ENCODE results near the gene TNFSF12.

Gene TNFSF12, protein sequence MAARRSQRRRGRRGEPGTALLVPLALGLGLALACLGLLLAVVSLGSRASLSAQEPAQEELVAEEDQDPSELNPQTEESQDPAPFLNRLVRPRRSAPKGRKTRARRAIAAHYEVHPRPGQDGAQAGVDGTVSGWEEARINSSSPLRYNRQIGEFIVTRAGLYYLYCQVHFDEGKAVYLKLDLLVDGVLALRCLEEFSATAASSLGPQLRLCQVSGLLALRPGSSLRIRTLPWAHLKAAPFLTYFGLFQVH

DNA sequence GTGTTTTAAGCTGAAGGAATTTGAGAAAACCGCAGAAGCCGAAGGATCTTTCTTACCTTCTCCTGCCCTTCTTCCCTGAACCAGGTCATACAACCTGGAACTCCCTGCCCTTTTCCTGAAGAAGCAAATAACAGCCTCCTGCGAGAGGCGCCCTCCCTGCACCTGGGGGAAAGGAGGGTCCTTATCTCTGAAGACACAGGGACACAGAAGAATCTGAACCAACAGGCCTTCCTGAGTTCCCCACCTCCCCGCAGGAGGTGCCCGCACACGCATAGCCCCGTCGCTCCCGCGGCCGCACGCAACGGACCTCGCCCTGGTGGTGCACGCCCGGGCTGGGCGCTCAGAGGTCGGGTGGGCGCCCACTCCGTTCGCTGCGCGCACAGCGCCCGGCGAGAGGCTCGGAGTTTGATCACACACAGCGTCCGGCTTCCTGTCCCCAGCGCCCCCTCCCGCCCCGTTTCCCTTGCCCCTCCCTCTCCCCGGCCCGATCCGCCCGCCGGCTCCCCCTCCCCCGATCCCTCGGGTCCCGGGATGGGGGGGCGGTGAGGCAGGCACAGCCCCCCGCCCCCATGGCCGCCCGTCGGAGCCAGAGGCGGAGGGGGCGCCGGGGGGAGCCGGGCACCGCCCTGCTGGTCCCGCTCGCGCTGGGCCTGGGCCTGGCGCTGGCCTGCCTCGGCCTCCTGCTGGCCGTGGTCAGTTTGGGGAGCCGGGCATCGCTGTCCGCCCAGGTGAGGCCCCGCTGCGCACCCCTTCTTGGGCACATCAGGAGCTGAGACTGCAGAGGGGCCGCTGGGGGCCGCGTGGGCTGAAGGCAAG lies at the start of gene TNFSF12:
TSS of gene TNFSF12 (plus strand) at position 474 of the 816 bp plus-strand sequence. CDS start at position 570, 96 bp downstream.
- DNase-seq (ENCODE audit: low spot score) = peak; percentile 78

DNA sequence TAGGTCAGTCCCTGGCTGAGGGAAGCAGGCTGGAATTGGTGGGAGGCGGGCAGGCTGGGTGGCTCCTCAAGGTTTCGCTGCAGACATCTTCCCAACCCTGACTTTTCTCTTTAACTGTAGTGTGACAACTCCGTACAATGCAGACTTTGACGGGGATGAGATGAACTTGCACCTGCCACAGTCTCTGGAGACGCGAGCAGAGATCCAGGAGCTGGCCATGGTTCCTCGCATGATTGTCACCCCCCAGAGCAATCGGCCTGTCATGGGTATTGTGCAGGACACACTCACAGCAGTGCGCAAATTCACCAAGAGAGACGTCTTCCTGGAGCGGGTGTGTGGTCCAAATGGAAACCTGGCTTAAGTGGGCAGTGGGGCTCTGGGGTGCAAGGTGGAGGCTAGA lies 49.7 kb upstream of the TNFSF12 start:
- no peak for DNase-seq (ENCODE audit: low spot score)

DNA sequence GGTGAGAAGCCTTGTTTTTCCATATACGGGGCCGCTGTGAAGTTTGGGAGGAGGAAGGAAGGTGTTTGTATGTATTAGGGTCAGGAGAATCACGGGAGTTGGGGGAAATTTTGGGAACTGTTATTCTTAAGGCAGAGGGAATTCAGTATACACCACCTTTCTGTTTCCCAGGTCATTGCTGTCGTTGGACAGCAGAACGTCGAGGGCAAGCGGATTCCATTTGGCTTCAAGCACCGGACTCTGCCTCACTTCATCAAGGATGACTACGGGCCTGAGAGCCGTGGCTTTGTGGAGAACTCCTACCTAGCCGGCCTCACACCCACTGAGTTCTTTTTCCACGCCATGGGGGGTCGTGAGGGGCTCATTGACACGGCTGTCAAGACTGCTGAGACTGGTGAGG lies 47.1 kb upstream of the TNFSF12 start:
- DNase-seq (ENCODE audit: low spot score) = no peak

DNA sequence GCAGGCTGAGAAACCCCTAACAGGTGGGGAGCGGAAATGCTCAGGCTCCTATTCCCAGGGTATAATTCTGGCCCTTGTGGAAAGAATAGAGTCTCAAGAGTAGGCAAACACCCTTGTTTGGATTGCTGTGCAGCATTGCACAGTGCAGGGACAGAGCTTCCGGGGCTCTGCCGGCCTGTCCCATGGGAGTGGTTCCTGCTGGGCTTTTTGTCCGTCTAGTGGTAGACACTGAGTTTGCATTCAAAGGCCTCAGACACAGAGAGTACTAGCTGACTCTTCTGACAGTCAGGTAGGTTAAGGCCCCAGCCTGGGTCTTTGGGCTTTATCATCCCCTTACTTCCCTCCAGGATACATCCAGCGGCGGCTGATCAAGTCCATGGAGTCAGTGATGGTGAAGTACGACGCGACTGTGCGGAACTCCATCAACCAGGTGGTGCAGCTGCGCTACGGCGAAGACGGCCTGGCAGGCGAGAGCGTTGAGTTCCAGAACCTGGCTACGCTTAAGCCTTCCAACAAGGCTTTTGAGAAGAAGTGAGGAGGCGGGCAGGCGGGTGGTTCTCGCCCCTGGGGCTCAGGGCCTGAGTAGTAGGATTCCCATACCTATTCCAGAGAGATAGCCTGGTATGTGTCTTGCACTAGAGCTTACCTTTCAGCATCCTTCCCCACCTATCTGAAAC lies 46.5 kb upstream of the TNFSF12 start:
- DNase-seq (ENCODE audit: low spot score) = no peak

DNA sequence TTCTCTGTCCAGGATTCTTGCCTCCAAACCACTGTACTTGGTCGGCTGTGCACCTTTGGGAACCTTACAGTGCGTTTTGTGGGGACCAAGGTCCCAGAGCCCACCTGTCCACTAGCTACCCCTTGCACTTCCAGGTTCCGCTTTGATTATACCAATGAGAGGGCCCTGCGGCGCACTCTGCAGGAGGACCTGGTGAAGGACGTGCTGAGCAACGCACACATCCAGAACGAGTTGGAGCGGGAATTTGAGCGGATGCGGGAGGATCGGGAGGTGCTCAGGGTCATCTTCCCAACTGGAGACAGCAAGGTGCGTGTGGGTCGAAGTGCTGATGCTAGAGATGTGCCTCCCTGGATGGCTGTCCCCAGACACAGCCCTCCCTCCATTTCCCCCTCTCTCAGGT lies 45.9 kb upstream of the TNFSF12 start:
- no peak for DNase-seq (ENCODE audit: low spot score)

DNA sequence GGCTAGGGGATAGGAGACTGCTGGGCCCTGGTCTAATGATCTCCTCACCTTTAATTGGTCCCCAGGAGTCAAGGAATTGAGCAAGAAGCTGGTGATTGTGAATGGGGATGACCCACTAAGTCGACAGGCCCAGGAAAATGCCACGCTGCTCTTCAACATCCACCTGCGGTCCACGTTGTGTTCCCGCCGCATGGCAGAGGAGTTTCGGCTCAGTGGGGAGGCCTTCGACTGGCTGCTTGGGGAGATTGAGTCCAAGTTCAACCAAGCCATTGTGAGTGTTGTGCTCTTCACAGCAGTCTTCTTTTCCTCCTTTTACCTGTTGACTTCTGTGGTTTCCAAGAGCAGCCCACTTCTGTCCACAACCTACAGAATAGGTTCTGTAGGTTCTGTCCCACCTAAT lies 45.3 kb upstream of the TNFSF12 start:
- DNase-seq (ENCODE audit: low spot score) = no peak

DNA sequence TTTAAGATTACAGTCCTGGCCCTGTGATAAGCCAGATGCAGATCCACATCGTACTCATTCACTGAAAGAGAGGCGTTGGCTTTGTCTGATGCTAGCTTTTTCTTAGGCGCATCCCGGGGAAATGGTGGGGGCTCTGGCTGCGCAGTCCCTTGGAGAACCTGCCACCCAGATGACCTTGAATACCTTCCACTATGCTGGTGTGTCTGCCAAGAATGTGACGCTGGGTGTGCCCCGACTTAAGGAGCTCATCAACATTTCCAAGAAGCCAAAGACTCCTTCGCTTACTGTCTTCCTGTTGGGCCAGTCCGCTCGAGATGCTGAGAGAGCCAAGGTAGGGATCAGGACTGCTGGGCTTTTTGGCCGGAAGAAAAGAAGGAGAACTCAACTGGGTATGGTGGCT lies 40.7 kb upstream of the TNFSF12 start:
- DNase-seq (ENCODE audit: low spot score) = no peak

DNA sequence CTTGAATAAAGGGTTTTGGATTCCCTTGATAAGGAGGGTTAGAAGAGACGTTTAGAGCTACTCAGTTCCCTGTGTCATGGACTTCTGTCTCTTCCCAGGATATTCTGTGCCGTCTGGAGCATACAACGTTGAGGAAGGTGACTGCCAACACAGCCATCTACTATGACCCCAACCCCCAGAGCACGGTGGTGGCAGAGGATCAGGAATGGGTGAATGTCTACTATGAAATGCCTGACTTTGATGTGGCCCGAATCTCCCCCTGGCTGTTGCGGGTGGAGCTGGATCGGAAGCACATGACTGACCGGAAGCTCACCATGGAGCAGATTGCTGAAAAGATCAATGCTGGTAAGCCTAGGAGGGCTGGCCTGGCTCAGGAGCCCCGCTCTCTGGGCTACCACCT lies 40.0 kb upstream of the TNFSF12 start:
- DNase-seq (ENCODE audit: low spot score) = no peak

DNA sequence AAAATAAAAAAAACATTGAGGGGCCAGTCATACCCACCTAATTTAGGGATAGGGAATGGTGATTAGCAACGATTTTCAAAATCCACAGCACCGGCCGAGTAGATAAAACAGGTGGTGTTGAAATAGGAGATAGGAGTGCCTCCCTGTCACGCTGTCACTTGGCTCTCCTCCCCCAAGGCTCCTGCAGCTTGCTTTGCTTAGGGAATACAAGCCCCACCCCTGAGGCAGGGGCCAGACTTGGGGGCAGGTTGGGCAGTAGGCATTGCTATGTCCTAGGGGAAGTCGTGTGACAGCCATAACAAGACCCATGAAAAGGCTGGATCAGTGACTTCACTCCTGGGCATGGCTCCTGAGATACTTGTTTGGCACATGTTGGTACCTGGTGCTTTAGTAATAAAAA lies 38.9 kb upstream of the TNFSF12 start:
- no peak for DNase-seq (ENCODE audit: low spot score)

DNA sequence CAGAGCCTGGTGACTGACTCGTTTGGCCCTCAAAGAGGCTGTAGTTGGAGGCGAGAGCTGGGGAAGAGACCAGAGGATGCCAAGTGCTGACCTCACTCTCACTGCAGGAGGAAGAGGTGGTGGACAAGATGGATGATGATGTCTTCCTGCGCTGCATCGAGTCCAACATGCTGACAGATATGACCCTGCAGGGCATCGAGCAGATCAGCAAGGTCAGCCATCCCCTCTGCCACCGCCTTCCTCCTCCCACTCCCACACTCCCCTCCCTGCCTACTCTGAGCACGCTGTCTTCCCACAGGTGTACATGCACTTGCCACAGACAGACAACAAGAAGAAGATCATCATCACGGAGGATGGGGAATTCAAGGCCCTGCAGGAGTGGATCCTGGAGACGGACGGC lies 37.8 kb upstream of the TNFSF12 start:
- DNase-seq (ENCODE audit: low spot score) = no peak

DNA sequence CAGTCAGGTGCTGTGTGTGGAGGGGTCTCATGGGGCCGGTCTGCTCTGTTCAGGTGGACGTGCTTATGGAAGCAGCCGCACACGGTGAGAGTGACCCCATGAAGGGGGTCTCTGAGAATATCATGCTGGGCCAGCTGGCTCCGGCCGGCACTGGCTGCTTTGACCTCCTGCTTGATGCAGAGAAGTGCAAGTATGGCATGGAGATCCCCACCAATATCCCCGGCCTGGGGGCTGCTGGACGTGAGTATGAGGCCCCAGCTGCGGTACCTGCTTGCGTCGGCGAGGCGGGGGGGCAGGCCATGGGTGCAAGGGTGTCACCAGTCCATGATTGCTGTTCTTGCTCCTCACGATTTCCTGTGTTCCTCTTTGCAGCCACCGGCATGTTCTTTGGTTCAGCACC lies 36.8 kb upstream of the TNFSF12 start:
- no peak for DNase-seq (ENCODE audit: low spot score)

DNA sequence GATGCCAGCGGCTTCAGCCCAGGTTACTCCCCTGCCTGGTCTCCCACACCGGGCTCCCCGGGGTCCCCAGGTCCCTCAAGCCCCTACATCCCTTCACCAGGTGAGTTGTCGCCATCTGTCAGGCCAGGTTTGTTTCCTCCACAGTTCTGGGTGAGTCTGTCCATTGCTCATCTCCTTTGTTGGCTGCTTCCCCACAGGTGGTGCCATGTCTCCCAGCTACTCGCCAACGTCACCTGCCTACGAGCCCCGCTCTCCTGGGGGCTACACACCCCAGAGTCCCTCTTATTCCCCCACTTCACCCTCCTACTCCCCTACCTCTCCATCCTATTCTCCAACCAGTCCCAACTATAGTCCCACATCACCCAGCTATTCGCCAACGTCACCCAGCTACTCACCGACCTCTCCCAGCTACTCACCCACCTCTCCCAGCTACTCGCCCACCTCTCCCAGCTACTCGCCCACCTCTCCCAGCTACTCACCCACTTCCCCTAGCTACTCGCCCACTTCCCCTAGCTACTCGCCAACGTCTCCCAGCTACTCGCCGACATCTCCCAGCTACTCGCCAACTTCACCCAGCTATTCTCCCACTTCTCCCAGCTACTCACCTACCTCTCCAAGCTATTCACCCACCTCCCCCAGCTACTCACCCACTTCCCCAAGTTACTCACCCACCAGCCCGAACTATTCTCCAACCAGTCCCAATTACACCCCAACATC lies 35.9 kb upstream of the TNFSF12 start:
- DNase-seq (ENCODE audit: low spot score) = no peak

DNA sequence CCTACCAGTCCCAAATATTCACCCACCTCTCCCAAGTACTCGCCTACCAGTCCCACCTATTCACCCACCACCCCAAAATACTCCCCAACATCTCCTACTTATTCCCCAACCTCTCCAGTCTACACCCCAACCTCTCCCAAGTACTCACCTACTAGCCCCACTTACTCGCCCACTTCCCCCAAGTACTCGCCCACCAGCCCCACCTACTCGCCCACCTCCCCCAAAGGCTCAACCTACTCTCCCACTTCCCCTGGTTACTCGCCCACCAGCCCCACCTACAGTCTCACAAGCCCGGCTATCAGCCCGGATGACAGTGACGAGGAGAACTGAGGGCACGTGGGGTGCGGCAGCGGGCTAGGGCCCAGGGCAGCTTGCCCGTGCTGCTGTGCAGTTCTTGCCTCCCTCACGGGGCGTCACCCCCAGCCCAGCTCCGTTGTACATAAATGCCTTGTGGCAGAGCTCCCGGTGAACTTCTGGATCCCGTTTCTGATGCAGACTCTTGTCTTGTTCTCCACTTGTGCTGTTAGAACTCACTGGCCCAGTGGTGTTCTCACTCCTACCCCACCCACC lies 34.9 kb upstream of the TNFSF12 start:
- no peak for DNase-seq (ENCODE audit: low spot score)

DNA sequence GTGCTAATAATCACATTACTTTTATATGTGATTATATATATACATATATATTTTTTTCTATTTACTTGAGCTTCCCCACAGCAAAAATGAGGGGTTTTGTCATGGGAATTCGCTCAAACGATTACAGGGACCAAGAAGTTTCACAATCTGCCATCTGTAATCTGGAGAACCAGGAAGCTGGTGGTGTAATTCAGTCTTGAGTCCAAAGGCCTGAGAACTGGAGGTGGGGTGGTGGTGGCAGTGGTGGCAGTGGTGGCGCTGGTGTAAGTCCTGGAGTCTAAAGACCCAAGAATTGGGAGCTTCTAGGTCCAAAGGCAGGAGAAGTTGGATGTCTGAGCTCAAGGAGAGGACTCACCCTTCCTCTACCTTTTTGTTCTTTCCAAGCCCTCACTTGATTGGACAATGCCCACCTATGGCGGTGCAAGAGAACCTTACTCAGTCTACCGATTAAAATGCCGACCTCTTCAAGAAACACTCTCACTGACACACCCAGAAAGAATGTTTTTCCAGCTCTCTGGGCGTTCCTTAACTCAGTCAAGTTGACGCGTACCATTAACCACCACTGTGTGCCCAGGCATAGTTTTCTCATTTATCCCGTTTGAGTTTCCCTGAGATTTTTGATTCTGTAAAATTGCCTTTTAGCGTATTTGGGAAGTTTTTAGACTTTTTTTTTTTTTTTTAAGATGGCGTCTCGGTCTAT lies 32.8 kb upstream of the TNFSF12 start:
- DNase-seq (ENCODE audit: low spot score) = no peak

DNA sequence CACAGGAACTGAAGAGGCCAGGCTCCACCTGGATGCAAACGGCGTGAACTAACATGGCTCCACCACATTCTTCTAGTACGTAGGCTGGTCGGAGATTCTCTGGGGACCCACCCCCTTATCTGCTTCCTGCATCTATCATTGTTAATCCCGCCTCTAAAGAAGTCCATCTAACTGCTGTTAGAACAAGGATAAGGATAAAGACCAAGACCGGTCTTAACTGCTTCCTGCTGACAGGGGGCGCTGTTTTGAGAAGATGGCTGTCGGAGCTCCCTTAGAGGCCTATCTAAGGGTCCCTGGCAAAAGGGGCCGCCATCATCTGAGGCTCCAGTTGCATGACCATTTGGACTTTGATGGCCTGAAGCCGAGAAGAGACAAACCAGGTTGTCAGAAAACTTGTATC lies 25.8 kb upstream of the TNFSF12 start:
- DNase-seq (ENCODE audit: low spot score) = no peak

DNA sequence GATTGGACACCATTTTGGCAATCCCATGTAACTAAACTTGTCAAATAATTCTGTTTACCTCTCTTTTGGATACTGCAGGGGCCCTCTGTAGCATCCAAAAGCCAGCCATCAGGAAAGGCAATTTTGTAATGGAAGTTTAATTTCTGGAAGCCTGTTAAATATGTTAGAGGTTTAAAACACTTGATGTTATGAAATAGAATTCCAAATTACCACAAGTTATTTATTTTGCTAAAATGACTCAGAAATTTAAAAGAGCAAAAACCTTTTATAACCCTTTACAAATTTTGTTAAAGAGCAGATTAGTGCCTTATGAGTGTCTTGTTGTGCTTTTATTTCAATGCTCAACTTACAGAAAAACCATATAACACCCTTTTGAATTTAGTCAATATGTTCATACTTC lies 20.0 kb upstream of the TNFSF12 start:
- DNase-seq (ENCODE audit: low spot score) = no peak

DNA sequence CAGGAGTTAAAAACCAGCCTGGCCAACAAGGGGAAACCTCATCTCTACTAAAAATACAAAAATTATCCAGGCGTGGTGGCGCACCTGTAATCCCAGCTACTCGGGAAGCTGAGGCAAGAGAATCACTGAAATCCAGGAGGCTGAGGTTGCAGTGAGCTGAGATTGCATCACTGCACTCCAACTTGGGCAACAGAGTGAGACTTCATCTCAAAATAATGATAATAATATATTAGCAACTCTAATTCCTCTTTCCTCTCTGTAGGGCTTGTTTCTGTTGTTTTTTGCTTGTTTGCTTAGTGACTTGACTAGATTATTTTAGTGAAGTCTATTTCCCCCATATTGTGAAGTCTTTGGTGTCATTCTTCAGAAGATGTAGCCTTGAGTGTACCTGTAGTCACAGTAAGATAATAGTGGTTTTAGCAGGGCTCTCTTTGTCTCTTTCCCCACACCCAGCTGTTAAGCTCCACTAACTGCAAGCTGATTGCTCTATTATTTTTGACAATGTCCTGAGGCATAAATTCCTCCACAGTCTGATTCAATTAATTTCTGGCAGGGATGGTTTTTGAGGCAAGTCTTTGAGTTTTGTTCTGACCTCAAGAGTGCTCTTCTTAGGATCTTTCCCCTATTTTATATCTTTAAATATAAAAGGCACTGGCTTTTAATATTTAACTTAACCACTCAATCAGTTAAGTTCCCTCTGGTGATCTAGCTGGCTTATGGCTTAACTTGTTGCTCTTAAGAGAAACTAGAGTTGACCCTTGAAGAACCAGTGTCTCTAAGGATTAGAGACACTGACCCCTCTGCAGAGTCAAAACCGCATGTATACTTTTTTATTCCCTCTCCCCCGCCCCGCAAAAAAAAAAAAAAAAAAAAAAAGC lies 18.6 kb upstream of the TNFSF12 start:
- no peak for DNase-seq (ENCODE audit: low spot score)

DNA sequence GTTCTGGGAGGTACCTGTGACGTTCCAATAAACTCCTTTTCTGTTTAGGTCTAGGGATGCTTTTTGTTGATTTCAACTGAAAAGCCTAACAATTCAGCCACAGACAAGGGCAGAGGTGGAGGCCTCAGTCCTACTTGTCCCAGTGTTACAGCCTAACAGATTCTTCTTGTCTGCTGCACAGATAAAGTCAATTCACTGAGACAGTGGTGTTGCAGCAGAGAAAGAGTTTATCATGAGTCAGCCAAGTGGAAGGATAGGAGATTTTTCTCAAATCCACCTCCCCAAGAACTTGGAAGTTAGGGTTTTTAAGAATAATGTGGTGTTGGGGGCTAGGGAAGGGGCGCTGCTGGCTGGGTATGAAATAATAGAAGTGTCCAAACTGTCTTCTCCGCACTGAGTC lies 10.8 kb upstream of the TNFSF12 start:
- DNase-seq (ENCODE audit: low spot score) = no peak

DNA sequence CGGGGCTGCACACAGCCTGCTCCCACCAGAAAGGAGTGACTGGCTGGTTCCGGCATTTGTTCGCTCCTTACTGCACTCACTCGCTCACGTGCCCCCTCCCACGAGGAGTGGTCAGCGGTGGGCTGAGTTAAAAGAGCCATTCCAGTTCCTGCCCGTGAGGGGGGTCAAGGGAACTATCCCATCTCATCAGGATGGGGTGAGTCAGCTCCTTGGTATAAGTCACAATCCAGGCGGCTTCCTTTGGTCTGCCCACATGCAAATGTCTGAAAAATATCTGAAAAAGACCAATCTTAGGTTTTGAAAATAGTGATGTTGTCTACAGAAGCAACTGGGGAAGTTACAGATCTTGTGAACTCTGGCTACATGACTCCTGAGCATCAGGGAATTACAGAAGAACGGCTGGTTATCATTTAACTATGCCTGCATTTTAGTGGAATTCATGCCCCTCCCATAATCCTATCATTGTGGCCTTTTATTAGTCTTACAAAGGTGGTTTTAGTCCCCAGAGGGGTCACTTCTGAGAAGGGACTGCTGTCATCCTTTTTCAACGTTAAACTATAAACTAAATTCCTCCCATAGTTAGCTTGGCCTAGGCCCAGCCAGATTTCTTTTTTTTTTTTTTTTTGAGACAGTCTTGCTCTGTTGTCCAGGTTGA lies 9.8 kb upstream of the TNFSF12 start:
- DNase-seq (ENCODE audit: low spot score) = no peak

DNA sequence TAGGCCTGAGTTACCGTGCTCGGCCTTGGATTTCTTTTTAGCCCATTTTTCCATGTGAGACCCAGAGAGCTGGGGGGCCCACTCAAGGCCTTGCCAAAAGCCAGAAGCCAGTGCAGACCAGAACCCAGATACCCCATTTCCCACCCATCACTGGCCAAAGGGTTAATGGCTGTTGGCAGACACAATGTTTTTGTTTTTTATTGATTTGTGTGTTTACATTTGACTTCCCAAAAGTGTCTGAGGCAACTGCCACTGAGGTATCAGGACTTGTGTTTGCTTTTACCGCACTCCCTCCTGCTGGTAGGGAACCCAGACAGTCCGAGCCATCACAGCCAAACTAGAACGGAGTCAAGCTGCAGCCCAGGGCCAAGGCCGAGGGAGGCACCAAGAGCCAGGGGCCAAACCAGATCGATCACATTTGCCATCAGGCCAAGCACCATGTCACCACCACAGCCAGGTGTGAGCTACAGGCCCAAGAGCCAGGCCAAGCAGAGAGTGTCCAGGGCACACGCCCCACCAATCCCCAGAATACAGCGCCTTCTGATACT lies 7.7 kb upstream of the TNFSF12 start:
- no peak for DNase-seq (ENCODE audit: low spot score)
